ENCODE measurements around the gene KIFAP3. TPM values are rescaled to one million over a fixed set of nuclear protein-coding genes. Genes with fewer than 3 reads are reported as not detected.

Gene KIFAP3
- total RNA-seq, 1 donor from 2014 or later: 7.7 TPM

DNA sequence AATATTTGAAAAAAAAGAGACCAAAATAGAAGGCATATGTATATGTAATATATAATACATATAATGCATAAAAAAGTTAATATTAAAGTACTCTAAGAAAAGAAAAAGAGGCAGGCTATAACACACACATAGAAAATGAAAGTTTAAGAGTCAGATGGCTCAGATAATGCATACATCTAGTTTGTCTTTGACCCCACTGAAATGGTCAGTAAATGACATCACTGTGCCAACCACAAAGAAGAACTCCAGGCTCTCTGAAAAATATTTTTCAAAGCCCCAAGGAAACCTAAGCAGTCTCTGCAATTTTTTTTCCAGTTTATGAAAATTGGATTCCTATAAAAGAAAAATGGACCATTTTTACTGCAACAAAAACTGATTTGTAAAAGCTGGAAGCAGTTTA is 125.4 kb downstream of the KIFAP3 start:
- Mint-ChIP-seq H3K36me3 (no peaks in the 10 kb centered on the region), H3K4me1 (no peaks in the 10 kb centered on the region), H3K9me3 (no peaks in the 10 kb centered on the region), H3K4me3 (no peak overlapping the region), H3K27ac (no peak overlapping the region), H3K27me3 (ENCODE audit: insufficient read depth, low read depth) (no peaks in the 10 kb centered on the region)
- Histone ChIP-seq H3K4me2 (no peak overlapping the region), H3K27me3 (no peaks in the 10 kb centered on the region), H3K4me1 (no peaks in the 10 kb centered on the region), H2AFZ (replicated peaks) (no peak overlapping the region), H3K36me3 (no peaks in the 10 kb centered on the region), H4K20me1 (ENCODE audit: low read depth) (no peaks in the 10 kb centered on the region), H3K9ac (no peak overlapping the region), H3K4me3 (no peak overlapping the region), H3K79me2 (ENCODE audit: low read depth) (no peaks in the 10 kb centered on the region), H3F3A (ENCODE audit: low read depth) (no peaks in the 10 kb centered on the region), H3K27ac (no peak overlapping the region), H3K9me3 (ENCODE audit: low read depth) (no peaks in the 10 kb centered on the region)
- no peak for DNase-seq (ENCODE audit: low spot score)
- TF ChIP-seq EZH2phosphoT487 (IDR thresholded peaks at IDR 0.05): no peak
- TF ChIP-seq EZH2 (IDR thresholded peaks at IDR 0.05): no peak
- TF ChIP-seq CTCF (IDR thresholded peaks at IDR 0.05): no peak

DNA sequence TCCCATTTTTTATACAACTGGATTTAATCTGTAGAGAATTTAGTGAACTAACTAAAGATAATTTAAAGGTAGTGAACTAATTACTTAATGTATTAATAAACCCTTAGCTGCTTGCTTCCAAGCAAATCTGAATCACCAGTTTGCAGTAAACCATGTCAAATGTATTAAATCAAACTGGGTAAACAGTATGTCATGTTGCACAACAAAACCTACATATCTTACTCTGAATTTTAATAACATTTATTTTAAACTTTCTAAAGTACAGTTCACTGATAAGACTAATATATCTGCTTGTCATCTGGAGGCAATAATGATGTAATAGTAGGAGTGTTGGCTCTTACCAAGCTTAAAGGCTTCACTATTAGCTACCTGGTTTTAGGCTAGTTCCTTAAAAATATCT is 128.3 kb downstream of the KIFAP3 start:
- no peaks in the 10 kb centered on the region for H3F3A ChIP-seq (ENCODE audit: low read depth)
- H3K79me2 ChIP-seq (ENCODE audit: low read depth): no peaks in the 10 kb centered on the region
- no peaks in the 10 kb centered on the region for H3K4me1 ChIP-seq
- no peak overlapping the region for H3K4me3 ChIP-seq
- H2AFZ ChIP-seq (replicated peaks): no peak overlapping the region
- no peak overlapping the region for H3K27ac ChIP-seq
- Mint-ChIP-seq H3K4me3 (no peak overlapping the region), H3K27ac (no peak overlapping the region), H3K36me3 (no peaks in the 10 kb centered on the region), H3K9me3 (no peaks in the 10 kb centered on the region), H3K4me1 (no peaks in the 10 kb centered on the region), H3K27me3 (ENCODE audit: insufficient read depth, low read depth) (no peaks in the 10 kb centered on the region)
- H3K36me3 ChIP-seq: no peaks in the 10 kb centered on the region
- no peak for DNase-seq (ENCODE audit: low spot score)
- no peak overlapping the region for H3K4me2 ChIP-seq
- TF ChIP-seq CTCF (IDR thresholded peaks at IDR 0.05) (no peak), EZH2 (IDR thresholded peaks at IDR 0.05) (no peak), EZH2phosphoT487 (IDR thresholded peaks at IDR 0.05) (no peak)
- H4K20me1 ChIP-seq (ENCODE audit: low read depth): no peaks in the 10 kb centered on the region
- H3K9ac ChIP-seq: no peak overlapping the region
- no peaks in the 10 kb centered on the region for H3K27me3 ChIP-seq
- H3K9me3 ChIP-seq (ENCODE audit: low read depth): no peaks in the 10 kb centered on the region

GRCh38 chr1:169945181-169945580 is 129.3 kb downstream of the KIFAP3 start:
- H3K27ac Mint-ChIP-seq: no peak overlapping the region
- H3K4me3 ChIP-seq: no peak overlapping the region
- no peaks in the 10 kb centered on the region for H4K20me1 ChIP-seq (ENCODE audit: low read depth)
- H3K4me1 ChIP-seq: no peaks in the 10 kb centered on the region
- no peak overlapping the region for H3K27ac ChIP-seq
- no peak for TF ChIP-seq EZH2 (IDR thresholded peaks at IDR 0.05)
- no peak for TF ChIP-seq CTCF (IDR thresholded peaks at IDR 0.05)
- no peak for TF ChIP-seq EZH2phosphoT487 (IDR thresholded peaks at IDR 0.05)
- no peak overlapping the region for H3K4me3 Mint-ChIP-seq
- no peak overlapping the region for H3K4me2 ChIP-seq
- no peak for DNase-seq (ENCODE audit: low spot score)
- no peaks in the 10 kb centered on the region for H3K4me1 Mint-ChIP-seq
- no peaks in the 10 kb centered on the region for H3K79me2 ChIP-seq (ENCODE audit: low read depth)
- no peaks in the 10 kb centered on the region for H3F3A ChIP-seq (ENCODE audit: low read depth)
- no peaks in the 10 kb centered on the region for H3K27me3 Mint-ChIP-seq (ENCODE audit: insufficient read depth, low read depth)
- H3K36me3 Mint-ChIP-seq: no peaks in the 10 kb centered on the region
- no peak overlapping the region for H3K9ac ChIP-seq
- H3K9me3 ChIP-seq (ENCODE audit: low read depth): no peaks in the 10 kb centered on the region
- H3K9me3 Mint-ChIP-seq: no peaks in the 10 kb centered on the region
- H3K27me3 ChIP-seq: no peaks in the 10 kb centered on the region
- no peaks in the 10 kb centered on the region for H3K36me3 ChIP-seq
- H2AFZ ChIP-seq (replicated peaks): no peak overlapping the region

DNA sequence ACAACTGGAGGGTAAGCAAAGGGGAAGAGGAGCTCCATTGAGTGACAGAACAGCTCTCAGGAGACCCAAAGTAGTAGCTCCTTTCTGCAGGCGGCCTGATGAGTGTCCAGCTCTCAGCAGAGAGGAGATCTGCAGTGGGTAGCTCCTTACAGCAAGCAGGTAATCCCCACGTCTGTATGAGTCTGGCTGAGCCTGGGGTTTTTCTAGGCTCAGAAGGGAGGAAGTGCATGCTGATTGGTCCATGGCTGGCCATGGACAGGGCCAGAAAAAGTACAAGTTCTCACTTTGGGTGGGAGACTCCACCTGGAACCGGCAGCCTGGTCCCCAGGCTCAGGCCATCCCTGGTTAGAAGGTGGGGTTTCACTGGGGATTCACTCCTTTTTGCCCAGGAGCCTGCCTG is 129.9 kb downstream of the KIFAP3 start:
- DNase-seq (ENCODE audit: low spot score): no peak
- no peak overlapping the region for H2AFZ ChIP-seq (replicated peaks)
- no peak overlapping the region for H3K9ac ChIP-seq
- H3K27ac Mint-ChIP-seq: no peak overlapping the region
- H3K27ac ChIP-seq: no peak overlapping the region
- no peaks in the 10 kb centered on the region for H3K79me2 ChIP-seq (ENCODE audit: low read depth)
- no peaks in the 10 kb centered on the region for H3K4me1 ChIP-seq
- TF ChIP-seq CTCF (IDR thresholded peaks at IDR 0.05) (no peak), EZH2 (IDR thresholded peaks at IDR 0.05) (no peak), EZH2phosphoT487 (IDR thresholded peaks at IDR 0.05) (no peak)
- no peaks in the 10 kb centered on the region for H3K9me3 ChIP-seq (ENCODE audit: low read depth)
- no peak overlapping the region for H3K4me3 ChIP-seq
- no peaks in the 10 kb centered on the region for H3K9me3 Mint-ChIP-seq
- no peak overlapping the region for H3K4me3 Mint-ChIP-seq
- H3K27me3 ChIP-seq: no peaks in the 10 kb centered on the region
- H3F3A ChIP-seq (ENCODE audit: low read depth): no peaks in the 10 kb centered on the region
- no peaks in the 10 kb centered on the region for H3K36me3 Mint-ChIP-seq
- no peak overlapping the region for H3K4me2 ChIP-seq
- H3K36me3 ChIP-seq: no peaks in the 10 kb centered on the region
- no peaks in the 10 kb centered on the region for H3K4me1 Mint-ChIP-seq
- no peaks in the 10 kb centered on the region for H3K27me3 Mint-ChIP-seq (ENCODE audit: insufficient read depth, low read depth)
- H4K20me1 ChIP-seq (ENCODE audit: low read depth): no peaks in the 10 kb centered on the region

All from neural progenitor cell (in vitro differentiated cells).